Measurements from ENCODE around the gene TRMT61A.

GRCh38 chr14:103519043-103519836 is 9.8 kb upstream of the TRMT61A start:
- no peak for TF ChIP-seq EZH2phosphoT487 (IDR thresholded peaks at IDR 0.05; ENCODE audit: insufficient read depth, low read depth)
- no peak for TF ChIP-seq EZH2 (IDR thresholded peaks at IDR 0.05; ENCODE audit: insufficient read depth, poor library complexity, severe bottlenecking)
